A673 (cell line): ENCODE results near the gene RNFT2. TPM values are rescaled to one million over a fixed set of nuclear protein-coding genes. Genes with fewer than 3 reads are reported as not detected.

ENCODE experiments used
- BruUV-seq: library from RNA; stranded (reverse); fragments of 400-500 nt; replicated peaks from 2 replicates; lab custom pipeline; 2021; lab: Mats Ljungman, UMichigan
- CTCF ChIA-PET: fragments of 300-600 bp; sonication (Branson Sonifier 250); formaldehyde crosslinking; loops from one replicate; lab custom pipeline; 2022; ENCODE audit warnings: antibody characterized with exemption; lab: Charles Lee
- POLR2A ChIA-PET: fragments of 300-600 bp; sonication (Branson Sonifier 250); formaldehyde crosslinking; loops from one replicate; lab custom pipeline; 2022; ENCODE audit warnings: antibody characterized with exemption; ENCODE audit not compliant: low non-redundant PET; lab: Charles Lee
- DNase-seq: peaks from one replicate; pipeline ENCODE4 v3.0.0-alpha.2; 2015; ENCODE audit warnings: low spot score
- H3K27ac ChIP-seq: fragments of 200-600 bp; sonication (generic); 2 replicates; pipeline ENCODE4 v1.5.1; 2016; ENCODE audit warnings: mixed run types, low read depth, mild to moderate bottlenecking, mixed read lengths, antibody characterized with exemption, low read length; ENCODE audit not compliant: poor library complexity, severe bottlenecking
- H3K27me3 ChIP-seq: fragments of 200-600 bp; sonication (generic); replicated peaks from 2 replicates; pipeline ENCODE4 v1.6.1; 2017; ENCODE audit warnings: mixed run types, low read depth, mild to moderate bottlenecking, mixed read lengths, antibody characterized with exemption, low read length; ENCODE audit not compliant: insufficient read depth, poor library complexity
- H3K36me3 ChIP-seq: fragments of 200-600 bp; sonication (generic); 2 replicates; pipeline ENCODE4 v1.6.1; 2016; ENCODE audit warnings: mixed run types, mild to moderate bottlenecking, mixed read lengths, antibody characterized with exemption, low read length; ENCODE audit not compliant: insufficient read depth, poor library complexity, severe bottlenecking
- H3K4me1 ChIP-seq: fragments of 200-600 bp; sonication (generic); 2 replicates; pipeline ENCODE4 v1.6.1; 2017; ENCODE audit warnings: mixed run types, mild to moderate bottlenecking, mixed read lengths, antibody characterized with exemption, low read length; ENCODE audit not compliant: insufficient read depth, poor library complexity, severe bottlenecking
- H3K4me3 ChIP-seq: fragments of 200-600 bp; sonication (generic); 2 replicates; pipeline ENCODE4 v1.5.1; 2016; ENCODE audit warnings: low read depth, mixed run types, mild to moderate bottlenecking, mixed read lengths, low read length; ENCODE audit not compliant: poor library complexity, severe bottlenecking
- H3K9me3 ChIP-seq: fragments of 200-600 bp; sonication (generic); 2 replicates; pipeline ENCODE4 v1.6.1; 2016; ENCODE audit warnings: mixed run types, low read depth, mild to moderate bottlenecking, mixed read lengths, antibody characterized with exemption, low read length; ENCODE audit not compliant: poor library complexity, severe bottlenecking
- EZH2 ChIP-seq: fragments of 200-600 bp; sonication (generic); IDR thresholded peaks from 2 replicates; pipeline ENCODE4 v1.6.1; 2017; ENCODE audit warnings: borderline replicate concordance, low read depth, mild to moderate bottlenecking, mixed read lengths, antibody characterized with exemption, low read length; ENCODE audit not compliant: poor library complexity, severe bottlenecking
- intact Hi-C: fragments of 100-400 bp; cut with micrococcal nuclease; formaldehyde crosslinking; loops from one replicate; pipeline ENCODE4 v1.10.0; 2022; ENCODE audit not compliant: unreplicated experiment
- total RNA-seq: library from RNA; stranded (reverse); gene quantifications from 2 replicates; pipeline ENCODE4 v1.2.3, GENCODE V29; 2021
- TF ChIP-seq, protein P1 (sequence below): fragments of 300-800, 200-600 bp; sonication (generic); conservative IDR thresholded peaks from 2 replicates; pipeline ENCODE4 v1.5.1; 2017; ENCODE audit warnings: low read depth, mild to moderate bottlenecking, antibody characterized with exemption, low read length, moderate library complexity, mixed read lengths

The RNFT2 gene
- total RNA-seq, 1 experiment from 2014 or later = 36.4 TPM

DNA sequence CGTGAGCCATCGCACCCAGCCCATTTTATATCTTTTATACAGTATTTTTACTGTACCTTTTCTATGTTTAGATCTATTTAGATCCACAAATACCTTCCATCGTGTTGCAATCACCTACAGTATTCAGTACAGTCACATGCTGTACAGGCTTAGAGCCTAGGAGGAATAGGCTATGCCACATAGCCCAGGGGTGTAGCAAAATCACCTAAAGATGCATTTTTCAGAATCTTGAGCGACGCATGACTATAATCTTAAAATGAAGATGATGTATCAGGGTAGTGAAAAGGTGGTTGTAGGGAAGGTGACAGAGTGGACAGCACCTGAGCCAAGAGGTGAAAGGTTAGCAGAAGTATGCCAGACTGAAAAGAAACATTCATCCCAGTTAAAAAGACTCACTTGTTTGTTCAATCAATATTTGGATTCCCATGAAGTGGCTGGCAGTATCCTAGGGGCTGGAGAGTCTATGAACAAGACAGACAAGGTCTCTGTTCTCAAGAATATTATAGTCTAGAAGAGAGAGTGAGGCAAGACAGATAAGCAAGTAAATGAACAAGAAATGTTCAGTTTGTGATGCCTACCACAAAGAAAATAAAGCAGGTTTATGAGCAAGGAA is 3.9 kb upstream of the RNFT2 start:
- ChIA-PET CTCF (no interaction called here), POLR2A (no interaction called here)
- no peak for DNase-seq
- Histone ChIP-seq H3K27me3 (no peaks in the 10 kb centered on the region), H3K9me3 (no peaks in the 10 kb centered on the region), H3K27ac (no peak overlapping the region), H3K4me3 (no peak overlapping the region), H3K4me1 (peaks cover 13% of the 10 kb centered on the region), H3K36me3 (no peaks in the 10 kb centered on the region)
- TF ChIP-seq EZH2 = no peak
- TF ChIP-seq, protein P1, sequence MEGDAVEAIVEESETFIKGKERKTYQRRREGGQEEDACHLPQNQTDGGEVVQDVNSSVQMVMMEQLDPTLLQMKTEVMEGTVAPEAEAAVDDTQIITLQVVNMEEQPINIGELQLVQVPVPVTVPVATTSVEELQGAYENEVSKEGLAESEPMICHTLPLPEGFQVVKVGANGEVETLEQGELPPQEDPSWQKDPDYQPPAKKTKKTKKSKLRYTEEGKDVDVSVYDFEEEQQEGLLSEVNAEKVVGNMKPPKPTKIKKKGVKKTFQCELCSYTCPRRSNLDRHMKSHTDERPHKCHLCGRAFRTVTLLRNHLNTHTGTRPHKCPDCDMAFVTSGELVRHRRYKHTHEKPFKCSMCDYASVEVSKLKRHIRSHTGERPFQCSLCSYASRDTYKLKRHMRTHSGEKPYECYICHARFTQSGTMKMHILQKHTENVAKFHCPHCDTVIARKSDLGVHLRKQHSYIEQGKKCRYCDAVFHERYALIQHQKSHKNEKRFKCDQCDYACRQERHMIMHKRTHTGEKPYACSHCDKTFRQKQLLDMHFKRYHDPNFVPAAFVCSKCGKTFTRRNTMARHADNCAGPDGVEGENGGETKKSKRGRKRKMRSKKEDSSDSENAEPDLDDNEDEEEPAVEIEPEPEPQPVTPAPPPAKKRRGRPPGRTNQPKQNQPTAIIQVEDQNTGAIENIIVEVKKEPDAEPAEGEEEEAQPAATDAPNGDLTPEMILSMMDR = no peak
- intact Hi-C loops = no loop called here
- no TSS peak for BruUV-seq

DNA sequence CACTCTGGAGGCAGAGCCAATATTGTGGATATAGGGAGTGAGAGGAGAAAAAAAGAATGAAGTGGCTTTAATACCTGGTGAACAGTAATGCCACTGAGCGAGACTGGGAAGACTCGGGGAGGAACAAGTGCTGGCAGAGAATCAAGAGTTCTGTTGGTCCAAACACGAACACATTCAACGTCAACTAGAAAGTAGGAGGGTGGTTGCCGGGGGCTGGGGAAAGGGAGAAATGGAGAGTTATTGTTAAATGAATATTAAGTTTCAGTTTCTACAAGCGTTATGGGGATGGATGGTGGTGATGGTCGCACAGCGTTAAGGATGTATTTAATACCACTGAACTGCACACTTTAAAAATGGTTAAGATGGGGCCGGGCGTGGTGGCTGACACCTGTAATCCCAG is 3.0 kb upstream of the RNFT2 start:
- no TSS peak for BruUV-seq
- Histone ChIP-seq H3K27ac (no peak overlapping the region), H3K9me3 (no peaks in the 10 kb centered on the region), H3K4me1 (peaks cover 13% of the 10 kb centered on the region), H3K36me3 (no peaks in the 10 kb centered on the region), H3K4me3 (no peak overlapping the region), H3K27me3 (no peaks in the 10 kb centered on the region)
- ChIA-PET POLR2A (no interaction called here), CTCF (no interaction called here)
- DNase-seq = no peak
- TF ChIP-seq EZH2 = no peak
- TF ChIP-seq, protein P1 = no peak
- intact Hi-C loops = no loop called here

DNA sequence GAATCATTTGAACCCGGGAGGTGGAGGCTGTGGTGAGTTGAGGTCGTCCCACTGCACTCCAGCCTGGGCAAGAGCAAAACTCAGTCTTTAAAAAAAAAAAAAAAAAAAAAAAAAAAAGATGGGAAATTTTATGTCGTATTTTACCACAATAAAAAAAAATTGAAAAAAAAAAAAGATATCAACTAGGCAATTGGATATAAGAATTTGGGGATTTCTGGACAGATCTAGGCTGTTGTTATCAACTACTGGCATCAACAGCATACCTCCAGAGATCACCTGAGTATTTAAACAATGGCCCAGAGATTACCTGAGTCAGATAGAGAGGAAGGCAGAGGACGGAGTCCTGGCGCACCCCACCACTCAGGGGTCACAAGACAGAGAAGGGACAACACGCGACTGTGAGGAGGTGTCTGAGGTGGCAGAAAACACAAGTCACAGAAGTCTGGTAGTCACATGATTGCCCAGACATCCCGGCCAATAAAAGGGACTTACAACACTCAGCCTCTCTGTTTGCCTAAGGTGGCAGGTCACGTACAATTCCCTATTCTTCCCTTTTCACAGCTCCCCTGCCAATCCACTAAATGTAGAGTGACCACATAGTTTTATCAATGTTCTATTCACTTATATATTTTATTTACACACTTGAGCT is 2.0 kb upstream of the RNFT2 start:
- BruUV-seq = no TSS peak
- CTCF ChIA-PET = no interaction called here

More for the DNA sequence above, 2.0 kb upstream of the RNFT2 start:
- no peak for DNase-seq
- no peaks in the 10 kb centered on the region for H3K27me3 ChIP-seq
- no peak for TF ChIP-seq EZH2
- TF ChIP-seq, protein P1 = no peak
- no peaks in the 10 kb centered on the region for H3K9me3 ChIP-seq
- intact Hi-C loops = no loop called here
- peaks cover 13% of the 10 kb centered on the region for H3K4me1 ChIP-seq
- peak overlapping the region; percentile 71 for H3K4me3 ChIP-seq
- POLR2A ChIA-PET = no interaction called here
- no peak overlapping the region for H3K27ac ChIP-seq
- H3K36me3 ChIP-seq = no peaks in the 10 kb centered on the region
